IMR-90 (cell line): Measurements from ENCODE around the gene KLF2. TPM values are rescaled to one million over a fixed set of nuclear protein-coding genes. Genes with fewer than 3 reads are reported as not detected.
"Not testable (repeated sequence)": the region's sequence is repeated elsewhere in the genome, so short reads cannot be mapped to it uniquely, and the experiment has no call there.

ENCODE experiments used
- ATAC-seq: fragments of 200-7000 bp; cut with Tn5 transposase; 2 replicates; pipeline ENCODE4 v1.9.1; 2020; ENCODE audit warnings: low read depth, mild to moderate bottlenecking, moderate library complexity
- BruUV-seq: library from RNA; stranded (reverse); fragments of 400-500 nt; replicated peaks from 2 replicates; lab custom pipeline; 2021; lab: Mats Ljungman, UMichigan
- CTCF ChIA-PET: fragments of 300-600 bp; formaldehyde crosslinking; extraction: SDS; loops from one replicate; lab custom pipeline; 2021; ENCODE audit warnings: antibody characterized with exemption; lab: Yijun Ruan, JAX
- POLR2A ChIA-PET: fragments of 300-600 bp; sonication (Branson Sonifier 250); formaldehyde crosslinking; loops from one replicate; lab custom pipeline; 2022; ENCODE audit warnings: antibody characterized with exemption; ENCODE audit not compliant: unreplicated experiment; lab: Charles Lee
- DNase-seq: peaks from one replicate; pipeline ENCODE4 v3.0.0; 2013
- H2AFZ ChIP-seq: replicated peaks from 2 replicates; pipeline ENCODE3; 2013; ENCODE audit warnings: low read length, mild to moderate bottlenecking; ENCODE audit not compliant: poor library complexity
- H2AK5ac ChIP-seq: 2 replicates; pipeline ENCODE4 v1.6.1; 2013; ENCODE audit warnings: low read depth, low read length, inconsistent platforms
- H2AK9ac ChIP-seq: replicated peaks from 2 replicates; pipeline ENCODE3; 2013; ENCODE audit warnings: mild to moderate bottlenecking, low read depth, low read length, moderate library complexity; ENCODE audit not compliant: poor library complexity
- H2BK120ac ChIP-seq: 2 replicates; pipeline ENCODE4 v1.6.1; 2013; ENCODE audit warnings: low read depth, low read length, inconsistent platforms
- H2BK15ac ChIP-seq: 3 replicates; pipeline ENCODE4 v1.6.1; 2013; ENCODE audit warnings: low read depth, low read length, inconsistent platforms
- H2BK20ac ChIP-seq: 2 replicates; pipeline ENCODE4 v1.6.1; 2013; ENCODE audit warnings: low read depth, mild to moderate bottlenecking, inconsistent platforms, low read length, moderate library complexity
- H2BK5ac ChIP-seq: 2 replicates; pipeline ENCODE4 v1.6.1; 2013; ENCODE audit warnings: mild to moderate bottlenecking, low read depth, low read length, inconsistent platforms; ENCODE audit not compliant: poor library complexity, severe bottlenecking
- H3K14ac ChIP-seq: replicated peaks from 2 replicates; pipeline ENCODE4 v1.6.1; 2013; ENCODE audit warnings: low read depth, low read length, inconsistent platforms
- H3K18ac ChIP-seq: 2 replicates; pipeline ENCODE4 v1.6.1; 2013; ENCODE audit warnings: low read depth, low read length, control low read depth
- H3K23ac ChIP-seq: 2 replicates; pipeline ENCODE4 v1.6.1; 2013; ENCODE audit warnings: low read depth, low read length, inconsistent platforms
- H3K27ac ChIP-seq: 2 replicates; pipeline ENCODE4 v1.5.1; 2013; ENCODE audit warnings: mild to moderate bottlenecking, control low read depth, low read length; ENCODE audit not compliant: insufficient read depth
- H3K27me3 ChIP-seq: 2 replicates; pipeline ENCODE4 v1.6.1; 2013; ENCODE audit warnings: low read length; ENCODE audit not compliant: control insufficient read depth, insufficient read depth
- H3K36me3 ChIP-seq: 2 replicates; pipeline ENCODE4 v1.6.1; 2013; ENCODE audit warnings: low read length, mixed read lengths; ENCODE audit not compliant: control insufficient read depth, insufficient read depth
- H3K4ac ChIP-seq: 2 replicates; pipeline ENCODE4 v1.6.1; 2013; ENCODE audit warnings: low read depth, low read length, inconsistent platforms
- H3K4me1 ChIP-seq: 2 replicates; pipeline ENCODE4 v1.6.1; 2013; ENCODE audit warnings: low read length, mixed read lengths; ENCODE audit not compliant: control insufficient read depth, insufficient read depth
- H3K4me2 ChIP-seq: 2 replicates; pipeline ENCODE4 v1.6.1; 2013; ENCODE audit warnings: low read depth, mild to moderate bottlenecking, control low read depth, low read length, moderate library complexity
- H3K4me3 ChIP-seq: 2 replicates; pipeline ENCODE4 v1.5.1; 2013; ENCODE audit warnings: low read depth, mild to moderate bottlenecking, control low read depth, low read length, moderate library complexity; ENCODE audit not compliant: insufficient read depth
- H3K56ac ChIP-seq: 2 replicates; pipeline ENCODE4 v1.6.1; 2013; ENCODE audit warnings: low read length, inconsistent platforms; ENCODE audit not compliant: insufficient read depth; ENCODE audit errors: extremely low read depth
- H3K79me1 ChIP-seq, 2 experiments: 2 replicates each; pipeline ENCODE4 v1.6.1; 2013; ENCODE audit warnings: low read length in 2 of 2, inconsistent platforms in 1 of 2, low read depth in 1 of 2
- H3K9ac ChIP-seq: 2 replicates; pipeline ENCODE4 v1.6.1; 2013; ENCODE audit warnings: low read depth, low read length, control low read depth
- H3K9me1 ChIP-seq: 2 replicates; pipeline ENCODE4 v1.6.1; 2013; ENCODE audit warnings: low read length, inconsistent platforms; ENCODE audit not compliant: insufficient read depth
- H3K9me3 ChIP-seq: 2 replicates; pipeline ENCODE4 v1.6.1; 2013; ENCODE audit warnings: low read length; ENCODE audit not compliant: control insufficient read depth, insufficient read depth
- H4K20me1 ChIP-seq: 2 replicates; pipeline ENCODE4 v1.6.1; 2013; ENCODE audit warnings: low read length, inconsistent platforms; ENCODE audit not compliant: insufficient read depth
- H4K5ac ChIP-seq: 2 replicates; pipeline ENCODE4 v1.6.1; 2013; ENCODE audit warnings: mild to moderate bottlenecking, low read depth, low read length, control low read depth
- H4K8ac ChIP-seq, 2 experiments: 2 replicates each; pipeline ENCODE4 v1.6.1; 2013; ENCODE audit warnings: low read depth in 2 of 2, low read length in 2 of 2, control low read depth in 1 of 2, inconsistent platforms in 1 of 2
- H4K91ac ChIP-seq: 2 replicates; pipeline ENCODE4 v1.6.1; 2013; ENCODE audit warnings: low read depth, low read length, inconsistent platforms; ENCODE audit not compliant: insufficient read depth
- WGBS, 2 experiments: methylation state at CpG; one replicate each; pipeline versions ENCODE4 v1.1.5 to v1.1.7; 2013; ENCODE audit warnings: missing lambda C conversion rate in 2 of 2; ENCODE audit not compliant: insufficient read length in 1 of 2; ENCODE audit errors: extremely low coverage in 2 of 2; 5-methylcytosine and 5-hydroxymethylcytosine counted together
- dilution Hi-C: fragments of 300-500 bp; cut with HindIII; formaldehyde crosslinking; loops from one replicate; pipeline ENCODE4 v1.14.3; 2018; ENCODE audit warnings: low sequenced_read_pairs; ENCODE audit not compliant: unreplicated experiment
- in situ Hi-C: fragments of 300-500 bp; cut with MboI; formaldehyde crosslinking; loops from 3 replicates; pipeline ENCODE4 v1.14.3; 2019; ENCODE audit warnings: low sequenced_read_pairs, inconsistent platforms, mixed read lengths
- intact Hi-C: fragments of 100-400 bp; cut with micrococcal nuclease; formaldehyde crosslinking; loops from 2 replicates; pipeline ENCODE4 v1.10.0; 2022
- polyA plus RNA-seq, 3 experiments: library from polyadenylated mRNA; depleted of rRNA; stranded (reverse); fragments of >200 nt; gene quantifications; 2 replicates each; pipeline ENCODE4 v1.2.3, GENCODE V29; 2012; ENCODE audit warnings: low replicate concordance in 1 of 3
- total RNA-seq: library from RNA; depleted of rRNA; stranded (reverse); fragments of >200 nt; gene quantifications from 2 replicates; pipeline ENCODE4 v1.2.3, GENCODE V29; 2012

The KLF2 gene
- total and polyA plus RNA-seq, 2 of the 4 experiments (the other 2 are of a cell fraction), result 1.1 to 34.4 TPM

DNA sequence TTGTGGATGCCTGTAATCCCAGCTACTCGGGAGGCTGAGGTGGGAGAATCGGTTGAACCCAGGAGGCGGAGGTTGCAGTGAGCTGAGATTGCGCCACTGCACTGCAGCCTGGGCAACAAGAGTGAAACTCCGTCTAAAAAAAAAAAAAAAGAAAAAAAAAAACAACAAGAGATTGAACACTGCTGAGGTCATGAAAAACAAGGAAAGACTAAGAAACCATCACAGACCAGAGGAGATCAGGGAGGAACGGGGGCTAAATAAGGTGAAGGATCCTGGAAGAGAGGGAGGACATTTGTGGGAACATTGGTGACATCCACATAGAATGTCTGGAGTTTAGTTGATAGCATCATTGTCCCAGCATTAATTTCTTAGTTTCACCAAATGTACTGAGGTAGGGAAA lies 19.6 kb upstream of the KLF2 start:
- DNase-seq, H3K27me3 ChIP-seq, intact Hi-C loops, H4K5ac ChIP-seq, H4K91ac ChIP-seq, POLR2A ChIA-PET, ATAC-seq, H4K20me1 ChIP-seq, H2AK9ac ChIP-seq, H2AFZ ChIP-seq, H3K9me1 ChIP-seq, H3K18ac ChIP-seq, H3K4me3 ChIP-seq, H3K23ac ChIP-seq, H3K9me3 ChIP-seq, H3K4ac ChIP-seq, H2BK20ac ChIP-seq, CTCF ChIA-PET, H2BK120ac ChIP-seq, H3K36me3 ChIP-seq, in situ Hi-C loops, H3K4me1 ChIP-seq, H3K9ac ChIP-seq, H3K14ac ChIP-seq, H3K79me1 ChIP-seq, H3K27ac ChIP-seq, H3K56ac ChIP-seq, dilution Hi-C loops, H2BK15ac ChIP-seq, H2AK5ac ChIP-seq, H4K8ac ChIP-seq, H3K4me2 ChIP-seq, BruUV-seq, H2BK5ac ChIP-seq: not testable (repeated sequence)
- no CpG with 5 or more reads among the region's 6 CpGs for WGBS, 2 experiments
